ENCODE measurements around the gene RASSF5. TPM values are rescaled to one million over a fixed set of nuclear protein-coding genes. Genes with fewer than 3 reads are reported as not detected.
A peak's percentile ranks its signal among the peaks of the same experiment; 100 is the strongest.

RASSF5 gene
- total RNA-seq, 1 experiment from 2014 or later = 4.1 TPM

DNA sequence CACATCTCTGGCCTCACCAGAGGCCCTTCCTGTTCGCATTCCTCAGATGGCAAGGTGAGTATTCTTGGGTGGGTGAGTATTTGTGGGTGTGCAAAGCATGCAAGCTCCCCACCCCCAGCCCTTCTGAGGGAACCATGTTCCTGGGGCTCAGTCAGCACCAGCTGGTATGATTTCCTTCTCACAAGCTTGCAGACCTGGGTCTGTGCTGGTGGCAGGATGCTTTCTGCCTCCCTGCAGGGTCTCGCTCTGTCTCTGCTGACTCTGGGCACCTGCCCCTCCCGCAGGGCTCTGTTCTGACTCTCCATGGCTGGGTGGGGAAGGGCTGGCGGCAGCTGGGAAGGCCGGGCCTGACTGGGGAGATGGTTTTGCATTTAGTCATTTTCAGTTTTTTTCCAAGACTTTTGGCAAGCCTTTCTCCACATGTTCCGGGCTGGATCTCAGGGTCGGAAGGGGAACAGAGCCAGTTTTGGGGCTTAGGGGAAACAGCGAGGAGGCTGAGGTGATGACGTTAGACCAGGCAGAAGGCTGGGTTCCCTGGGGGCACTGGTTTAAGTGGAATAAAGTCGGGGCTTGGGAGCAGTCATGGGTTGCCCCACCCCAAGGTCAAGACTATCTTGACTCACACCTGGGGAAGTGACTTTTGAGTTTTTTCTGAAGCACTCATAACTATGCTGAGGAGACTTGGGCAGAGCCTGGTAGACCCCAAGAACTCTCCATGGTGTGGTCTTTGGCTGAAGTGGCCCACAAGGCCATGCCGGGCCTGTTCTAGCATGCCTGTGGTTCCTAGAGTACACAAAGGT lies 6.2 kb downstream of the RASSF5 start:
- peak; percentile 88 for DNase-seq (ENCODE audit: low read depth)

DNA sequence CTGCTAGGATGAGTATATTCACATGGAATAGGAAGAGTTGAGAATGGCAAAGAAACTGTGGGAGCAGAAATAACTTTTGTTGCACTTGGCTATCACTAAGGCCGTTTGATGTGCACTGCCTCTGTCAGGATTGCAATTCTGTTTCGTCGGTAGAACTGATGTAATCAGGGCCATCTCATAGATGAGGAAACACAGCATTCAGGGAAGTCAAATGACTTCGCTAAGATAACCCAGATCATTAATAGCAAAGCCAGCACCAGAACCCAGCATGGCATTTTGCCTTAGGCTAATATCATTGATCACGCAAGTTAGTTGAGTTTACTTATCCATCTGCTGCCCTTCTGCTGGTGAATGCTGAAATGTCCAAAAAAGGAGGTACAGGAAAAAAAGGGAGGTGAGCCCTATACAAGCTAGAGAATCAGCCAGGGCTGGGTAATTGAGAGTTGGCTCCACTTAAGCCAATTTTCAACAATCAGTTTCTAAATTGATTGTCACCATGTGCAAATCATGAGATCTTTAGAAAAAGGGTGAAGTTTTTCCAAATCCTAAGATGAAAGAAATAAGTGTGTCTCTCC lies 7.6 kb downstream of the RASSF5 start:
- DNase-seq (ENCODE audit: low read depth) = no peak

DNA sequence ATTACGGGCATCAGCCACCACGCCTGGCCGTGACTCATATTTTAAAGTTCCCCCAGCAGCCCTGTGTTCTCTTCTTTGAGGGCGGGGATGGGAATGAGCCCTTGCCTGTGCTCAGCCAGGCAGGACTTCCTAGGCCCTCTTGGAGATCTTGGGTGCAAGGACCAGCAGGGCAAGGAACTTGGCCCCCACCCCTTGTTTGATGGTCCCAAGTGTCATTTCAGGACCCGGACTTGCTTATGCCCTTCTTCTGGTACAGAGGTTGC lies 9.3 kb downstream of the RASSF5 start:
- no peak for DNase-seq (ENCODE audit: low read depth)

DNA sequence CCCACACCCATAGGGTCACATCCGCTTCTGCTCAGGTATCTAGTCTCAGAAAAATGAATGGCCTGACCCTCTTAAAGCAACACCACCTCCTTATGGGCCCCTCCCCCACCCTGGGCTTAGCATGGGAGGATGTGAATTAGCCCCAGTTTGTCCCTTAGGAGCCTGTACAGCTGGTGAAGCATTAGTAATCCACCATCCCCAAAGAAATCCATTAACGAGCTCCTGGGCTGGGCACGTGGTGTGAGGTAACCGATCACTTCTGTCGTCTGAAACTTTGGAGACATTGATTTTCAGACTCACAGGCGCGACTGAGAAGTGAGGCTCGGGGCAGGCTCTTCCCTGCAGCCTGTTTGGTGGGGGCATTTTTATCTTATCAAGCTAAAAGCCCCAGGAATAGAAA lies 10.5 kb downstream of the RASSF5 start:
- DNase-seq (ENCODE audit: low read depth) = no peak

DNA sequence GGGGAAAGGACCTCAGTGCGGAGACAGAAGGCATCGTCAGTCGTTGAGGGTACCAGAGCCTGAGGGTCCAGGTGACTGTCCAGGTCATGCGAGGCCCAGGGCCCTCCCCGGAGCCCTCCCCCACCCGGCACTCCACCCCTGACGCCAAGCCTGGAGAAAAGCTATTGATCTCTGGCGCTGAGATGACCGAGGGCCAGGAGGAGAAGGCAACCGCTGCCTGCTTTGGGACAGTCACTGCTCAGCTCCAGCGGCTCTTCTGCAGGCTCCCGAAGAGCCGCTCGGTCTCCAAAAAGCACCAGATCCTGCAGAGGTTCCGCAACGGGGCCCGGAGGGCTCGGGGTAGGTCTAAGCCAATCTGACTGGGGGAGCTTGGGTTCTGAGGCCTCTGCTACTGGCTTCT lies 10.9 kb downstream of the RASSF5 start:
- no peak for DNase-seq (ENCODE audit: low read depth)

DNA sequence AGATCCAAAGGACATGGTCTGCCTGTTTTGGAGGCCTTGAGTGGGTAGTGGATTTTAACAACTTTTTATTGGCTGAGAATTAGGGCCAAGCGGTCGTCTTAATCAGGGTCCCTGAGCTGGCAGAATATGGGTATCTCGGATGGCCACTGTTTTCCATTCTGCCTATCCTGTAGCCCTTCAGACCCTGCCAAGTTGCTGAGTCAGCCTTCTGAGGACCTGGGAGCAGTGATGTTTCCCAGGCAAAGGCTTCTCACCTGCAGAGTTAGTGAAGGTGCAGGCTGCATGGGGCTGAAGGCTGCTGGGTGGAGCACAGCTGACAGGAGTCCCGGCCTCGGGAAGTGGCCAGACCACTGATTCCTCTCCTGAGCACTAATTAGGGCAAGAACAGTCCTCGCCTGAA lies 11.4 kb downstream of the RASSF5 start:
- DNase-seq (ENCODE audit: low read depth) = no peak

DNA sequence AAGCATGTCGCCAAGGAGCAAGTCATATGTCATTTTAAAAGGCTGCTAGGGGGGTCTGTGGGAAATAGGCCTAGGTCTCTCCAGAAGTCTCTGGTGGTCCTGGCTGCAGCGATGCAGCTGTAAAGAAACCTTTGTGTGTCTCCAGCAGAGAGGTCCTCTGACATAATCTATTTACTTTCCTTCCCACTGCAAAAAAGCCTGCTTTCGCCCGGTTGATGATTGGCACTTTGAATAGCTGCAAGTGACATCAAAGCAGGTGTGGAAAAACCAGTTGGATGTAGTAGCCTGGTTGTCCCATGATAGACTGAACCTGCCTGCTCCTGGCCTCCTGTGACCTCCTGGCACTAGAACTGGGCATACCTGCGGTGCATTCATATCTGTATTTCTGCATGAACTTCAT lies 13.8 kb downstream of the RASSF5 start:
- no peak for DNase-seq (ENCODE audit: low read depth)

DNA sequence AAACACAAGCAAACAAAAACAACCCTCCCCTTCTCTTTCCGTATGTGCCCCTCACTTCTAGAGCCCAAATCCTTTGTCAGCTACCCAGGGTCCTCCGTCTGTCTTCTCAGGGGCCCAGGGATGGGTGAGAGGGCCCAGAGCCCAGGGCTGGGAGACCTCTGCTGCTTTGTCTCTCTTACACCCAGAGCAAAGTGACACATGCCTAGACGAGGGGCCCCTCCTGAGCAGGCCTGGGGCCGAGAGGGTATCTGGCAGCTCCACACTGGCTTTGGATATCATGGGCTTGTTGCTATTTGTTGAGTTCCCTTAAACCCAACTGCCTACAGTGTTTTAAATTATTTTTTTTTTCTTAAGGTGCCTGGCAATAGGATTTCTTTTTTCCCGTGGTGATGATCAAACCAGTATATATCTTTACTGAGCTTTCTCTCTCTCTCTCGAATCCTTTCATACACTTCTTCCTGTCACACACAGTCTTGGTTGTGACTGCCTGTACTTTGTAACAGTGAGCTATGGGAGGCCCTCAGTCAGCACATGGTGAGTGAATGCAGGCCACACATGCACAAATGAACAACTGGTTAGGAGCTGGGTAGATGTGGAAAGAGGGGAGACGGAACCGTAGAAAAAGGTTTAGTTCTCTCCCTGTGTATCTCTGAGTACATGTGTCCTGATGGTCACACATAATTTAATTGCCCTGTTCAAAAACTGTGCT lies 14.5 kb downstream of the RASSF5 start:
- no peak for DNase-seq (ENCODE audit: low read depth)

DNA sequence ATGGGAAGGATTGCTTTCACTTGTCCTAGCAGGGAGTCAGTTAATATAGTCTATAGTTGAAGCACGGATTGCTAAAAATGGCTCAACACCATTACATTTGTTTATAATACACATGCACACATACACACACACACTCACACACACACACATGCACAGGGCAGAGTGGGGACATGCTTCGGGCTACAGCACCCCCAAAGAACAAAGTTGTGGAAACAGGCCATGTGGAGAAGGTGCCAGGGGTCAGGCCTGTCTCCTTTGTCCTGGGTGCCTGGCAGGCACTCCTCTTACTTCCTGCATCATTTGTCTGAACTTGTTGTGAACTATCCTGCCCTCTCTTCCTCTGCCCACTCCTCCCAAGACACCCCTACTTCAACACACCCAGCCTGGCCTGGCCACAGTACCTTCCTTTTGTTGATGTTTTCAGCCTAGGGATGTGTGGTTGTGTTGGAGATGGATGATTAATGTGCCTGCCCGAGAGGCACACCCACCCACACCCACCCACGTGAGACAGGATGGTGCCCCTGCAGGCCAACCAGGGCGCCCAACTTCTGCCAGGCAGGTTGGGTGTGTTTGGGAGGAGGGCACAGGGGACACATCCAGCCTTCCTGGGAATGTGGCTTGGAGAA lies 17.5 kb downstream of the RASSF5 start:
- peak; percentile 26 for DNase-seq (ENCODE audit: low read depth)

DNA sequence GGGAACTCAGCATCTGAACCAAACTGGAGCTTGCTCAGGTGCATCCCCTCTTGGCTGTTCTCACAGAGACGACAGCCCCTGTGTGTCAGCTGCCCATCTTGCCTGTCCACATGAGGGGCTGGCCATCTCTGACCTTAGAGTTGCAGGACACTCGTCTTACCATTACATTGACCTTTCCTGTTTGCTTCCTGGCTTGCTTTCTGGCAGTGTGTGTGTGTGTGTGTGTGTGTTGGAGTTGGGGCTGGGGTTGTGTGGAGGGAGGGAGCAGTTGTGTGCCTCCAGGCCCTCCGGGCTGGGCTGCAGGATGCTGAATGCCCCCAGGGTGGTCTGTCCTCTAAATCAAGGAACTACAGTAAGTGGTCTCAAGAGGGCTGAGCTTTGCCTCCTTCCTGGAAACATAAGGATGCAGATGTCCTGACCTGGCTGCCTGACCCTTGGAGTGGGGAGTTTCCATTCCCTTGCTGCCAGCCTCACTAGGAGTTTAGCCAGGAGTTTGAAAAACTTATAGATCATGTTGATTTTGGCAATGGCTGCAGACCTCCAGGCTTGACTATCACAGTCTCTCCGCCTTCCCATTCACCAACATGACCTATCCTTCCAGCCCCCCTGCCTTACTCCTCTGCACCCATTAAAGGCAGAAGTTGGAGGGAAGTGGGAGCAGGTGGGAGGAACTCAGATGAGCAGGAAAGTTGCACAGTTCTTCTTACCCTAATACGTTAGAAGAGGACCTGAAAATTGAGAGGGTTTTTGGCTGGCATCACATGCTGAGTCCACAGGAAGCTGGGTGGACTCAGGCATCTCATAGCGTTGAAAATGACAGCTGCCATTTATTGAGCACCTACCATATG lies 19.0 kb downstream of the RASSF5 start:
- no peak for DNase-seq (ENCODE audit: low read depth)

DNA sequence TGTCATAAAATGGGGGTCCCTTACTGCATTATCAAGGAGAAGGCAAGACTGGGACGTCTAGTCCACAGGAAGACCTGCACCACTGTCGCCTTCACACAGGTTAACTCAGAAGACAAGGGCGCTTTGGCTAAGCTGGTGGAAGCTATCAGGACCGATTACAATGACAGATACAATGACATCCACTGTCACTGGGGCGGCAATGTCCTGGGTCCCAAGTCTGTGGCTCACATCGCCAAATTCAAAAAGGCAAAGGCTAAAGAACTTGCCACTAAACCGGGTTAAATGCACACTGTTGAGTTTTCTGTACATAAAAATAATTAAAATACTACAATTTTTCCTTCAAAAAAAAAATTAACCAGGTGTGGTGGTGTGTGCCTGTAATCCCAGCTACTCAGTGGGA lies 22.1 kb downstream of the RASSF5 start:
- no peak for DNase-seq (ENCODE audit: low read depth)

DNA sequence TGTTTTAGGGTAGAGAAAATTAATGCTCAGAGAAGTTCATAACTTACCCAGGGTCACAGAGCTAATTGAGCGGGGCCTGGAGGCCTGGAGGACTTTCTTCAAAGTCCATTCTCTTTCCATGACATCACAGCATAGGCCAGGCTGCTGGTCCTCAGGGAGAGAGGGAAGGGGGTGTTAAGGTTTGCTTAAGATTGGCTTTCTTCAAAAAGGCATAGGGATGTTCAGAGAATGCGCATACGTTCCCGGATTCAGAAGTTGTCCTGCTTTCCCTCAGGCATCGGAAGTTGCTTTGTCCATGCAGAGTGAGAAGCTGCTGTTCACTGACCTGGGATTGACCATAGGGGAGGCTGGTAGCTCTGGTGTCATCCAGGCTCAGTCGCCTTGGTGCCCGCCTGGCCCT lies 25.0 kb downstream of the RASSF5 start:
- no peak for DNase-seq (ENCODE audit: low read depth)

DNA sequence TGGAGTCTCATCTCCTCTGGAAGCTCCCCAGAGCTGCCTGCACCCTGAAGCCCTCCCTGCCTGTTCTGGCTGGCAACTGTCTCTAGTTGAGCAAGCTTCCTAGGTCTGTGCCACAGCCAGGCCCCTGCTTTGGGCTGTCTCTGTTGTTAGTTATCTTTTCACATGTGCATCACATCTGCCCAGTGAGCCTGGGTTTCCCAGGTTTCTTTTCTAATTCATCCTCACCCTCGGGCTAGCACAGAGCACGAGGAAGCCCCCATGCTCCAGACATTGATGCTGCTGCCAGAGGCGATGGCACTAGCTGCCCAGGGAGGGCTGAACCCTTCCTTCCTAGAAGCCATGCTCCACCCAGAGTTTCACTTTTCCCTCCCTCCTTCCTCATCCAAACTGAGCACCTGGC lies 27.2 kb downstream of the RASSF5 start:
- DNase-seq (ENCODE audit: low read depth) = no peak

DNA sequence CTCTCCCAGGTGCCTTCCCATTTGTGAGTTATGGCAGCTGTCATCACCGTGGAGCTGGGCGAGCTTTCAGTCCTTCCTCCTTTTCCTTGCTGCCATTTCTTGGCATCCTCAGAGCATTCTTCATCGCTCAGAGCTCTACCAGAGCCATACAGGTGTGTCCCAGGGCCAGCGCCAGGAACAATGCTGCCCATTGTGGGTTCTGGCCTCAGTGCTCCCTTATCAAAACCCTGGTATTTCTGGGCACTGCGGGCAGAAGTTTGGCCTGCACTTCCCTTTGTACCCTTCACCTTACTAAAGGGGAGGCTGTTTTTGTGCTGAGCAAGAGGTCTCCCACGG lies 28.5 kb downstream of the RASSF5 start:
- DNase-seq (ENCODE audit: low read depth) = no peak

DNA sequence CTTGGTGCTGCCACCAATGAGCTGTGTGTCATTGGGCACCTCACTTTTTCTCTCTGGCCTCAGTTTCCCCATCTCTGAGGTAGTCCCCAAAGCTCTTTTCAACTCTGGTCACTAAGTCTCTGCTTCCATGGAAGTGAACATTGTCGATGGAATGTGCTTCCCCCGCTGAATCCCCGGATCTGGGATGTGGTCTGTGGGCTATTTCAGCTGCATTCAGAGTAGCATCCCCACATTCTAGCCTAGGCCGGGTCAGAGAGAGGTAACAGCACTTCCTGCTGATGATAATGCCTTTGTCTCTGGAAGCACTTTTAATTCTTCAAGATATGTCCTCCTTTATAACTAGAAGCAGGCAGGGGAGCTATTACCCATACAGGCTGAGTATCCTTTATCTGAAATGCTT lies 29.8 kb downstream of the RASSF5 start:
- DNase-seq (ENCODE audit: low read depth) = peak; percentile 22

DNA sequence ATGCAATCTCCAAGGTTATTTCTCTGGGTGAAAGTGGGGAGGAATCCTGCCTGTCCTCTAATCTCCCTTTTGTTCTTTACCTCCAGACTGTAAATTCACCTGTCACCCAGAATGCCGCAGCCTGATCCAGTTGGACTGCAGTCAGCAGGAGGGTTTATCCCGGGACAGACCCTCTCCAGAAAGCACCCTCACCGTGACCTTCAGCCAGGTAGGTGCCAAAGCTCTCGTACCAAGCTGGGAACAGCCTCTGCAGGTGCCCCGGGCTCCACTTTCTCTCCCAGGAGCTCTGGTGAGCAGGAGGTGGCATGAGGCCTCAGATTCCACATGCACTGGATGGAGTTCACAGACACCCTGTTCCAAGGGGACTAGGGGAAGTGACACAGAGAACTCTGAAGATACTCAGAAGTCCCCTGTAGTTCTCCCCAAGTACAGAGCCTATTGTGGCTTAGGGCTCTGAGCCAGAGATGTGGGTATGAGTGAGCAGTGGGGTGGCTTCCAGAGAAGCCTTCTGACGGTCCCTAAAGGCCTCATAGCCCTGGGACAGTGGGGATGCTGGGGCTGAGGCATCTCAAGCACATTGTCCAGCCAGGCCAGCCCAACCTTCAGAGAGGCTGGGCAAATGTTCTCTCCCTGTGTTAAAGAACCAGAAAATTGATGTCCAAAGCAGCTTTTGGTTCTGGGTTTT lies 30.9 kb downstream of the RASSF5 start:
- DNase-seq (ENCODE audit: low read depth) = peak; percentile 51

DNA sequence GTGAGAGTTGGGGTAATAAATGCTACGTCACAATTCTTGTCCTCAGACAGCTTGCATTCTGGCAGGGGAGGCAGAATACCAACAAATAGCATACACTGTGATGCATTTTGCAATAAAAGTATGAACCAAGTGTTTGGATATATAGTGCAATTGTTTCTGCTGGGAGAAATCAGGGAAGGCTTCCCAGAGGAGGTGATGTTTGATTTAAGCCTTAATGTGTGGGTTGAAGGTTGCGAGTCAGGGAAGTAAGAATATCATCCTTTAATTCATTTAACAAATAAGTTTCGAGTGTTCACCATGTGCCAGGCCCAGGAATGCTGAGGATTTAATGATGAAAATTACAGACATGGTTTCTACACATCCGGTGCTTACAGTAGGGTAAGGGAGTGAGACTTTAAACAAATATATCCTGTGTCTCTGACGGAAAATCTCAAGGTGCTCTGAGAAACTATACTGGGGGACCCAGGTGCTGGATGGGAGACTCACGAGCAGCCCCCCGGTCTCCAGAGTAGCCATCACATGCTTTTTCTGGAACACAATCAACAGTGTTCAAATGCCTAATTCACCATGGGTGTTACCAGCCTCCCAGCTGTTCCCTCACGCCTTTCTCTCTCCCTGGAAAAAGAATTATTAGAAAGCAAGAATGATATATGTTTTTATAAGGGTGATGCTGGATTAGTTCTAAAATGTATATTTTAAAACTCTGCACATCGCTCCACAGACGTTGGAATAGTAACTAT lies 31.7 kb downstream of the RASSF5 start:
- DNase-seq (ENCODE audit: low read depth) = no peak

DNA sequence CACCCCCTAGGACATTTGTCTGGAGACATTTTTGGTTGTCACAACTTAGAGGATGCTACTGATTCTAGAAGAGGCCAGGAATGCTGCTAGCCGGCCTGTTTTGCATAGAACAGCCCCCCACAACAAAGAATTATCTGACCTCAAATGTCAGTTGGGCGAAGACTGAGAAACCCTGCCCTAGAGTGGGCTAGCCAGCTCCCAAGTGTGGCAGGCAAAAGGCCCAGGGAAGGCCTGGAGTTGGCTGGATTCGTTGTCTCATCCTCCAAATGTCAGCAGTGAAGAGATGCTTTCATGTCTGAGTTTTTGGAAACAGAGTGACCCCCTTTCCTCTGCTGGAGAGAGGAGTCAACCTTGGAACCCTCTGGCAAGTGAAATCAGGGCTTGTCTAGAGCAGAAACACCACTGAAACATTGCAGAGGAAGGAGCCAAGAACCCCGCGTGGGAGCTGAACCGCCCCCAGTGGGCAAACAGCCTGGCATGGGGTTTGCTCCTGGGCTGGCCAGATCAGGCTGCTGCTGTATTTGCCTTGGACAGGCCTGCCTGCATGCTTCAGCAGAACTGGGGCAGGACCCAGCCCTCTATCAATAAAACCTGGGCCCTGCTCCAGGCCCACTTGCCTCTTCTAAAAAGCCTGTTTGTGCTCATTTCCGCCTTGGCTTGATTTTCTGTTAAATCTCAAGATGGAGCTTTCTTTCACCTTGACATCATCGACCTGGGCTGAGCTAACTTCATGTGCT lies 32.9 kb downstream of the RASSF5 start:
- no peak for DNase-seq (ENCODE audit: low read depth)

DNA sequence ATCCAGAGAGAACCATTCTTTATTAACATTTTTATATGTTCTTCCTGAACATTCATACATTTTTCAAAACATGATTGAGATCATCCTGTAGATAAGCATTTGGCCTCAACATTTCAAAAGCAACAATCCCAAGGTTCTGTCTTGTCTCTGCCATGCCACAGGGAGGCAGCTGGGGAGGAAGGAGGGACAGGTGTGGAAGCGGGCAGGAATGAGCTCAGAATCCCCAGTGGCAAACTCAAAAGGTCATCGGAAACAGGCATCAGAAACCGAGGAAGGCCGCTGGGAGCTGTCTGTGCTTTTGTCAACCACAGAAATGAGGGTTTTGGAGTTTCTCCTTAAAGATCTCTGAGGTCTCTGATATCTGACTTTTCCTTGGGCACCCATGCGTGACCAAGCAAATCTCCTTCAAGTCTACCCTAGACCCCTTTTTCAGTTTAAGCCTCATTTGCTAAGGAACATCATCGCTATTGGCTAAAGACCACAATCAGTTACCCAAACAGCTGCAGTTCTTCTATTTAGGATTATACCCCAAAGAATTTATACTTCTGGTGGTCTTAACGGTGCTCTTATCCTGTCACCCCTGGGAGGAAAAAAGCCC lies 34.0 kb downstream of the RASSF5 start:
- DNase-seq (ENCODE audit: low read depth) = no peak
